Lung (tissue), 12 donors: ENCODE measurements around the gene VASN. TPM values are rescaled to one million over a fixed set of nuclear protein-coding genes. Genes with fewer than 3 reads are reported as not detected.

ENCODE experiments used
- ATAC-seq: fragments of 200-7000 bp; cut with Tn5 transposase; one replicate; pipeline ENCODE4 v1.9.1; 2020; ENCODE audit warnings: moderate number of reproducible peaks; ENCODE audit not compliant: insufficient read depth, low FRiP score
- DNase-seq, 3 donors: peaks; one replicate each; pipeline ENCODE4 v3.0.0-alpha.2; 2013 to 2017
- H3K27ac ChIP-seq, 2 donors: one replicate each; pipeline ENCODE4 v1.5.1; 2013; ENCODE audit warnings: mild to moderate bottlenecking in 2 of 2, moderate library complexity in 2 of 2, control low read depth in 1 of 2, inconsistent platforms in 1 of 2, low read depth in 1 of 2, low read length in 1 of 2
- H3K27me3 ChIP-seq, 3 donors: one replicate each; pipeline ENCODE4 v1.5.1; 2013; ENCODE audit warnings: low read length in 2 of 3; ENCODE audit not compliant: control insufficient read depth in 3 of 3, insufficient read depth in 3 of 3
- H3K36me3 ChIP-seq, 4 donors: one replicate each; pipeline ENCODE4 v1.5.1; 2013; ENCODE audit warnings: low read length in 4 of 4, mild to moderate bottlenecking in 1 of 4, moderate library complexity in 1 of 4; ENCODE audit not compliant: control insufficient read depth in 4 of 4, insufficient read depth in 4 of 4
- H3K4me1 ChIP-seq, 5 donors: one replicate each; pipeline ENCODE4 v1.5.1; 2013; ENCODE audit warnings: low read length in 5 of 5, mild to moderate bottlenecking in 2 of 5, moderate library complexity in 1 of 5; ENCODE audit not compliant: control insufficient read depth in 5 of 5, insufficient read depth in 5 of 5
- H3K4me3 ChIP-seq: one replicate; pipeline ENCODE4 v1.5.1; 2013; ENCODE audit warnings: mild to moderate bottlenecking, control low read depth, moderate library complexity
- H3K9ac ChIP-seq, 2 donors: one replicate each; pipeline ENCODE4 v1.5.1; 2013; ENCODE audit warnings: low read length in 2 of 2, control low read depth in 1 of 2; ENCODE audit not compliant: insufficient read depth in 1 of 2
- H3K9me3 ChIP-seq, 4 donors: one replicate each; pipeline ENCODE4 v1.5.1; 2013; ENCODE audit warnings: low read length in 3 of 4, mild to moderate bottlenecking in 1 of 4, moderate library complexity in 1 of 4; ENCODE audit not compliant: control insufficient read depth in 4 of 4, insufficient read depth in 3 of 4
- CTCF ChIP-seq: IDR thresholded peaks from 2 replicates; pipeline ENCODE4 v1.5.1; 2012; ENCODE audit warnings: mild to moderate bottlenecking; ENCODE audit errors: control extremely low read depth, extremely low read depth
- WGBS, 2 donors: extraction: QIAGEN DNeasy Blood & Tissue Kit; methylation state at CpG; one replicate each; pipeline ENCODE4 v1.1.7; 2013; 5-methylcytosine and 5-hydroxymethylcytosine counted together
- polyA plus RNA-seq, 2 donors: library from polyadenylated mRNA; stranded (reverse); fragments of 200-250 nt; gene quantifications; one replicate each; pipeline ENCODE4 v1.2.1, GENCODE V29; 2013
- total RNA-seq, 2 donors: library from RNA; depleted of rRNA in 1 of 2; stranded (reverse); fragments of >200 nt in 1 of 2; gene quantifications; one replicate each; pipeline ENCODE4 v1.2.1, GENCODE V29; 2014 to 2021
- donor health status: control.
- donor health status: control.
- donor health status: Bipolar disorder and iron deficiency.
- donor health status: healthy.
- donor health status: DM: yes; HTN: yes; CAD: no.

The VASN gene
- total and polyA plus RNA-seq, 4 donors = 18.8 to 42.9 (median 31.3) TPM

- TF ChIP-seq CTCF = no peak
- DNase-seq (peak; percentile 74 to 88 (median 78)), ATAC-seq (no peak)
- Histone ChIP-seq H3K4me1 (peaks cover 5 to 64% (median 55%) of the 10 kb centered on the region in 5 donors), H3K36me3 (no peaks in the 10 kb centered on the region), H3K9ac (no peak overlapping the region), H3K27ac (peak overlapping the region; percentile 68 to 91), H3K27me3 (no peaks in the 10 kb centered on the region), H3K9me3 (no peaks in the 10 kb centered on the region), H3K4me3 (no peak overlapping the region)
- WGBS, 2 donors = 36 to 59% methylated on average over 12 of the region's 12 CpGs
Observed at GRCh38 chr16:4323845-4324488, 47.7 kb upstream of the VASN start.

GRCh38 chr16:4324492-4325252 is 47.0 kb upstream of the VASN start:
- H3K4me1 ChIP-seq = peaks cover 5 to 62% (median 52%) of the 10 kb centered on the region in 5 donors
- ATAC-seq (no peak), DNase-seq (peak; percentile 81 to 92 (median 83))
- peak overlapping the region; percentile 68 to 91 for H3K27ac ChIP-seq
- TF ChIP-seq CTCF = no peak
- H3K27me3 ChIP-seq = no peaks in the 10 kb centered on the region
- no peaks in the 10 kb centered on the region for H3K36me3 ChIP-seq
- H3K4me3 ChIP-seq = no peak overlapping the region
- H3K9me3 ChIP-seq = no peaks in the 10 kb centered on the region
- 68 to 79% methylated on average over 19 to 22 of the region's 22 CpGs for WGBS, 2 donors
- H3K9ac ChIP-seq = no peak overlapping the region

GRCh38 chr16:4325253-4325758 is 46.3 kb upstream of the VASN start:
- Histone ChIP-seq H3K9me3 (no peaks in the 10 kb centered on the region), H3K27ac (peak overlapping the region in 1 of 2 donors; percentile 91), H3K4me1 (peaks cover 5 to 56% (median 46%) of the 10 kb centered on the region in 5 donors), H3K36me3 (no peaks in the 10 kb centered on the region), H3K4me3 (no peak overlapping the region), H3K27me3 (no peaks in the 10 kb centered on the region), H3K9ac (peak overlapping the region in 1 of 2 donors; percentile 24)
- TF ChIP-seq CTCF = no peak
- 70 to 72% methylated on average over 6 of the region's 6 CpGs for WGBS, 2 donors
- DNase-seq (no peak), ATAC-seq (no peak)
